ENCODE data around the gene SMIM28.

- TF ChIP-seq CTCF (conservative IDR thresholded peaks at IDR 0.05 in 1 of 2, IDR thresholded peaks at IDR 0.05 in 1 of 2; ENCODE audit: low read depth in 1 of 2, low read length in 2 of 2) (no peak), EZH2 (IDR thresholded peaks at IDR 0.05; ENCODE audit: low read length, missing control alignments) (no peak)
Measured at GRCh38 chr6:138377042-138377441, 663 bp upstream of the SMIM28 start.

All from fibroblast of lung (primary cell).